Measurements from ENCODE around the gene PPP1R1B. TPM values are rescaled to one million over a fixed set of nuclear protein-coding genes. Genes with fewer than 3 reads are reported as not detected.

PPP1R1B gene
- total and polyA plus RNA-seq, 12 donors = 0.28 to 2.1 (median 0.66) TPM; not detected in 1

DNA sequence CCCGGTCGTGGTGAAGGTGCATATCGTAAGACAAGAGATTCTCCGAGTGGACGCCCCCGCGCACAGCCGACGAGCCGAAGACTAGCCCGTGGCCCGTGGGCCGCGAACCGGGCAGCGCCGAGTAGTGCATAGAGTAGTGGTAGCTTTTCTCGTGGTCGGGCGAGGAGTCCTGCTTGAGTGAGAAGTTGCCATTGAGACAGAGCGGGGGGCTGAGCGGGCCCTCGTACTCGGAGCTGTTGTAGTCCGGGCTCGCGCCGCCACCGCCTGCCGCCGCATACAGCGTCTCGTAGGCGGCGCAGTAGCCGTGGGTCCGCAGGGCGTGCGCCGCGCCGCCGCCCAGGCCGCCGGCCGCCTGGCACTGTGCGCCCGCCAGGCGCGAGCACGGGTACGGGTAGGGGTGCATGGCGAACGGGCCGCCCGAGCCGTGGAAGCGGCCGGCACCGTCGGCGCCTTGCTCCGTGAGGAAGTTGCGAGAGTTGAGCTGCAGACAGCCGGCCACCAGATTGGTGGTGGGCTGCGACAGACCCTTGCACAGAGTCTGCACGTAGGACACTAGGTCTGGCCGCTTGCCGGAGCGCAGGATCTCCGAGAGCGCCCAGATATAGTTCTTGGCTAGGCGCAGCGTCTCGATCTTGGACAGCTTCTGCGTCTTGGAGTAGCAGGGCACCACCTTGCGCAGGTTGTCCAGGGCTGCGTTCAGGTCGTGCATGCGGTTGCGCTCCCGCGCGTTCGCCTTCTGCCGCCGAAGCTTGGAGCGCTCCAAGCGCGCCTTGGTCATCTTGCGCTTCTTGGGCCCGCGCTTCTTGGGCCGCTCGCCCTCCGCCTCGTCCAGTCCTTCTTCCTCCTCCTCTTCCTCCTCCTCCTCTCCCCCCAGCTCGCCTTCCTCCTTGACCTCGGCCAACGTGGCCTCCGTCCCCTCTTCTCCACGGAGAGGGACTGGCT is 21.0 kb upstream of the PPP1R1B start:
- TF ChIP-seq, protein P1, sequence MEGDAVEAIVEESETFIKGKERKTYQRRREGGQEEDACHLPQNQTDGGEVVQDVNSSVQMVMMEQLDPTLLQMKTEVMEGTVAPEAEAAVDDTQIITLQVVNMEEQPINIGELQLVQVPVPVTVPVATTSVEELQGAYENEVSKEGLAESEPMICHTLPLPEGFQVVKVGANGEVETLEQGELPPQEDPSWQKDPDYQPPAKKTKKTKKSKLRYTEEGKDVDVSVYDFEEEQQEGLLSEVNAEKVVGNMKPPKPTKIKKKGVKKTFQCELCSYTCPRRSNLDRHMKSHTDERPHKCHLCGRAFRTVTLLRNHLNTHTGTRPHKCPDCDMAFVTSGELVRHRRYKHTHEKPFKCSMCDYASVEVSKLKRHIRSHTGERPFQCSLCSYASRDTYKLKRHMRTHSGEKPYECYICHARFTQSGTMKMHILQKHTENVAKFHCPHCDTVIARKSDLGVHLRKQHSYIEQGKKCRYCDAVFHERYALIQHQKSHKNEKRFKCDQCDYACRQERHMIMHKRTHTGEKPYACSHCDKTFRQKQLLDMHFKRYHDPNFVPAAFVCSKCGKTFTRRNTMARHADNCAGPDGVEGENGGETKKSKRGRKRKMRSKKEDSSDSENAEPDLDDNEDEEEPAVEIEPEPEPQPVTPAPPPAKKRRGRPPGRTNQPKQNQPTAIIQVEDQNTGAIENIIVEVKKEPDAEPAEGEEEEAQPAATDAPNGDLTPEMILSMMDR (IDR thresholded peaks at IDR 0.05) = no peak
- no peaks in the 10 kb centered on the region for H3K36me3 ChIP-seq
- no peaks in the 10 kb centered on the region for H3K9me3 ChIP-seq
- H3K4me1 ChIP-seq = peaks cover 19 to 42% (median 32%) of the 10 kb centered on the region in 9 donors
- H3K27ac ChIP-seq = no peak overlapping the region
- intact Hi-C loops (cut with DNase I) = no loop called here
- peaks cover 42 to 100% (median 93%) of the 10 kb centered on the region in 7 donors for H3K27me3 ChIP-seq
- H3K4me3 ChIP-seq = peak overlapping the region; percentile 10 to 37 (median 24)
- DNase-seq (no peak), ATAC-seq (peak in 2 of 8 donors; percentile 20 to 26)
- 1% methylated on average over 99 to 102 of the region's 102 CpGs for WGBS, 2 donors

DNA sequence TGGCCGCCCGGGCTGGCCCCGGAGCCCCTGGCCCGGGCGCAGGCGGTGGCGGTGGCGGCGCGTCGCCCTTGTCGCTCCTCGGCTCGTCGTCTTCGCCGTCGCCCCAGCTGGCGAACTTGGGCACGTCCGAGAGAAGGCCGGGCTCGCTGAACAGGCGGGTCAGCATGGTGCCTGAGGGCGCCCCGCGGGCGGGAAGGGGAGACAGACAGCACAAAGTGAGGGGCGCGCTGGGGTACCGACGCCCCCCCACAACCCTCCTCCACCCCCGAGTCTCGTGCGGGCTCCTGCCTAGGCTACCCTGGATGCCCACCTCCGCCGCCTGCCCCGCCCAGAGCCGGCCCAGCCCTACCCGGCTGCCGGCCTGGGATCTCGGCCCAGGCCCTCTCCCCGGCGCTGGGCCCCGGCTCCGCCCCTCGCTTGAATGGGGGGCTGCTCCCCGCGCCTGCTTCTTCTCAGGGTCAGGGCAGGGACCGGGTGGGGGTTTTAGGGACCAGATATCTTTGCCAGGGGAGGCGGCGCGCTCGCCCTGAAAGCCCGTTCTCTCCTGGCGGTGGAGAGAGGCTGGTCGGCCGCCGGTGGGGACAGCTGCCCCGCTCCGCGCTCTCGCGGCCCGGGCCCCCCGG is 20.2 kb upstream of the PPP1R1B start:
- ATAC-seq (peak in 4 of 8 donors; percentile 16 to 19 (median 16)), DNase-seq (no peak)
- H3K36me3 ChIP-seq = no peaks in the 10 kb centered on the region
- H3K9me3 ChIP-seq = no peaks in the 10 kb centered on the region
- H3K27me3 ChIP-seq = peaks cover 42 to 98% (median 90%) of the 10 kb centered on the region in 7 donors
- H3K4me1 ChIP-seq = peaks cover 19 to 42% (median 32%) of the 10 kb centered on the region in 9 donors
- 1% methylated on average over 54 to 66 of the region's 66 CpGs for WGBS, 2 donors
- intact Hi-C loops (cut with DNase I) = no loop called here
- TF ChIP-seq, protein P1 (IDR thresholded peaks at IDR 0.05) = no peak
- peak overlapping the region; percentile 10 to 37 (median 24) for H3K4me3 ChIP-seq
- no peak overlapping the region for H3K27ac ChIP-seq

DNA sequence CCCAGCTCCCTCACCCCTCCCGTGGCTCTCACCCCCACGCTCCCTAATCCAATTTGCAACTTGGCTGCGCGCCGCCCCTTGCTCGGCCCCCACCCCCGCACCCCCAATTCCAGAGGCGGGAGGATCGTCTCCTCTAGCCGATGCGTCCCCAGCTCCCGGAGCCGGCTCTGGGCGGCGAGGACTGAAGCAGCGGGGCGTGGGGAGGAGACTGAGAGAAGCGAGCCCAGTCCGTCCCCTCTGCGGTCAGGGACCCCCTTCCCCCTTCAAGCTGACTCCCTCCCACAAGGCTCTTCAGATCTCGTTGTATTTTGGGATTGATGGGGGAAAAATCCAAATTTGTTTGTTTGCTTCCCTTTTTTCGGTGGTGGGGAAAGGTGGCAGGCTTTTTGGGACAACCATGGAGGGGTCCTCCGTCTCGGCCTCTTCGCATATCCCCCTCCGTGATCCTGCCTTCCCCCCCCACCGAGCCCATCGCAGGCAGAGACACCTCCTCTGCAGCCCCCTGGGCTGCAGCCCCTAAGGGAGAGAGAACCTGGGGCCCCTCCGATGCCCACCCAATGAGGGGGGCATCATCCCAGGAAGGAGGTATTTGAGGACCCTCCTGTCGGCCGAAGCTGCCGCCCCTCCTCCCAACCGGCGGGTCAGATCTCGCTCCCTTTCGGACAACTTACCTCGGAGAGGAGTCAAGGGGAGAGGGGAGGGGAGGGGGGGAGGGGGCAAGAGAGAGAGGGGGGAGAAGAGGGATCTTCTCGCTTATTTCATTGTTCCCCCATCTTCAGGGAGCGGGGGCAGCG is 19.5 kb upstream of the PPP1R1B start:
- intact Hi-C loops (cut with DNase I) = no loop called here
- Histone ChIP-seq H3K27me3 (peaks cover 42 to 96% (median 90%) of the 10 kb centered on the region in 7 donors), H3K4me3 (peak overlapping the region; percentile 10 to 37 (median 24)), H3K9me3 (no peaks in the 10 kb centered on the region), H3K4me1 (peaks cover 19 to 42% (median 32%) of the 10 kb centered on the region in 9 donors), H3K27ac (no peak overlapping the region), H3K36me3 (no peaks in the 10 kb centered on the region)
- DNase-seq = no peak
- no peak for ATAC-seq
- 1 to 3% methylated on average over 40 of the region's 40 CpGs for WGBS, 2 donors
- TF ChIP-seq, protein P1 (IDR thresholded peaks at IDR 0.05) = no peak

DNA sequence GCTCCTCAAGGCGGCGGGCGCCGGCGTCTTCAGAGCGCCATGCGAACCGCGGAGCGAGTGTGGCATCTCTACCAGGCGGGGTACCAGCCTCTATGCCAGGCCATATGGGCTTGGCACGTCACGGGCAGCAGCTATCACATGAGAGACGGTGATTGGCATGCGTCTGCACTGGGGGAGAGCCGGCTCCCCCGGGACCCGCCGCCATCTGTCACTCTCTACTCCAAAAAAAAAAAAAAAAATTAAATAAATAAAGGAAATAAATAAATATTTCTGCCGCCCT is 19.0 kb upstream of the PPP1R1B start, which contains the start of gene NEUROD2:
Gene NEUROD2 (minus strand): TSS at position 70 of the 280 bp plus-strand sequence. CDS start 1,321 bp downstream, outside the sequence.
- H3K27ac ChIP-seq = no peak within 1 kb of the TSS
- H3K4me1 ChIP-seq = peaks cover 19 to 42% (median 32%) of the 10 kb centered on the region in 9 donors
- H3K4me3 ChIP-seq = peak within 1 kb of the TSS; percentile 10 to 37 (median 24)
- intact Hi-C loops (cut with DNase I) = no loop called here
- 3 to 6% methylated on average over 20 of the region's 20 CpGs for WGBS, 2 donors
- no peaks in the 10 kb centered on the region for H3K9me3 ChIP-seq
- H3K36me3 ChIP-seq = no peaks in the 10 kb centered on the region
- TF ChIP-seq, protein P1 (IDR thresholded peaks at IDR 0.05) = no peak
- DNase-seq (no peak), ATAC-seq (no peak)
- H3K27me3 ChIP-seq = peaks cover 42 to 95% (median 90%) of the 10 kb centered on the region in 7 donors
